HFFc6 (cell line): ENCODE measurements around the gene EFNB2. TPM values are rescaled to one million over a fixed set of nuclear protein-coding genes. Genes with fewer than 3 reads are reported as not detected.

ENCODE experiments used
- DNase-seq: peaks from one replicate; pipeline ENCODE4 v3.0.0-alpha.2; 2018
- H3K27ac Mint-ChIP-seq: 2 replicates; pipeline ENCODE4 v1.8.0; 2020; ENCODE audit warnings: mild to moderate bottlenecking, mixed read lengths
- H3K27me3 Mint-ChIP-seq: 2 replicates; pipeline ENCODE4 v1.8.0; 2021; ENCODE audit warnings: mild to moderate bottlenecking, moderate library complexity, mixed read lengths; ENCODE audit not compliant: insufficient read depth
- H3K36me3 Mint-ChIP-seq: 2 replicates; pipeline ENCODE4 v1.8.0; 2021; ENCODE audit warnings: low read depth, mixed read lengths
- H3K4me1 Mint-ChIP-seq: 2 replicates; pipeline ENCODE4 v1.8.0; 2020; ENCODE audit warnings: low read depth, mixed read lengths
- H3K4me3 Mint-ChIP-seq: 2 replicates; pipeline ENCODE4 v1.8.0; 2020; ENCODE audit warnings: mild to moderate bottlenecking, moderate library complexity, mixed read lengths
- H3K9me3 Mint-ChIP-seq: 2 replicates; pipeline ENCODE4 v1.8.0; 2020; ENCODE audit warnings: mild to moderate bottlenecking, mixed read lengths
- CTCF ChIP-seq: fragments of 200-600 bp; sonication (generic); IDR thresholded peaks from 2 replicates; pipeline ENCODE4 v1.5.0; 2021; ENCODE audit warnings: antibody characterized with exemption, mild to moderate bottlenecking
- total RNA-seq, 6 experiments: library from RNA; stranded (reverse); fragmentation: NEBNext Ultra II Directional; extraction: Animal tissue kit (Norgen Biotek cat#: 25700); gene quantifications; 2 replicates in 1 of 6; 3 replicates in 5 of 6; pipeline ENCODE4 v1.2.3, GENCODE V29; 2021

EFNB2 gene
- total RNA-seq, 6 experiments from 2014 or later = 8.1 to 32.5 (median 30.6) TPM

- Mint-ChIP-seq H3K27ac (no peak overlapping the region), H3K4me1 (no peaks in the 10 kb centered on the region), H3K9me3 (no peaks in the 10 kb centered on the region), H3K36me3 (peaks cover 7% of the 10 kb centered on the region; the same call in 1 of the 2 replicates), H3K4me3 (no peak overlapping the region), H3K27me3 (peaks cover 11% of the 10 kb centered on the region; the same call in 1 of the 2 replicates)
- no peak for TF ChIP-seq CTCF
- no peak for DNase-seq
These were observed 49.2 kb downstream of the EFNB2 start for GRCh38 chr13:106486287-106486686.

GRCh38 chr13:106484537-106485193, 50.8 kb downstream of the EFNB2 start:
- no peak for TF ChIP-seq CTCF
- no peak overlapping the region for H3K27ac Mint-ChIP-seq
- no peaks in the 10 kb centered on the region for H3K9me3 Mint-ChIP-seq
- no peak overlapping the region for H3K4me3 Mint-ChIP-seq
- no peak for DNase-seq
- no peaks in the 10 kb centered on the region for H3K4me1 Mint-ChIP-seq
- H3K27me3 Mint-ChIP-seq = peaks cover 11% of the 10 kb centered on the region; the same call in 1 of the 2 replicates
- H3K36me3 Mint-ChIP-seq = no peaks in the 10 kb centered on the region; the same call in 1 of the 2 replicates

GRCh38 chr13:106484084-106484483, 51.4 kb downstream of the EFNB2 start:
- TF ChIP-seq CTCF = no peak
- H3K9me3 Mint-ChIP-seq = no peaks in the 10 kb centered on the region
- peaks cover 11% of the 10 kb centered on the region; the same call in 1 of the 2 replicates for H3K27me3 Mint-ChIP-seq
- no peaks in the 10 kb centered on the region for H3K36me3 Mint-ChIP-seq
- H3K27ac Mint-ChIP-seq = no peak overlapping the region
- H3K4me1 Mint-ChIP-seq = no peaks in the 10 kb centered on the region
- DNase-seq = no peak
- no peak overlapping the region for H3K4me3 Mint-ChIP-seq

- Mint-ChIP-seq H3K9me3 (no peaks in the 10 kb centered on the region), H3K36me3 (no peaks in the 10 kb centered on the region), H3K4me3 (no peak overlapping the region), H3K27ac (no peak overlapping the region), H3K4me1 (no peaks in the 10 kb centered on the region), H3K27me3 (peaks cover 10% of the 10 kb centered on the region; the same call in 1 of the 2 replicates)
- no peak for TF ChIP-seq CTCF
- no peak for DNase-seq
These were observed 53.5 kb downstream of the EFNB2 start for GRCh38 chr13:106481919-106482318.

GRCh38 chr13:106480351-106480910, 55.0 kb downstream of the EFNB2 start:
- H3K9me3 Mint-ChIP-seq = no peaks in the 10 kb centered on the region
- no peaks in the 10 kb centered on the region for H3K36me3 Mint-ChIP-seq
- H3K4me3 Mint-ChIP-seq = no peak overlapping the region
- H3K27me3 Mint-ChIP-seq = peaks cover 6% of the 10 kb centered on the region; the same call in 1 of the 2 replicates
- no peak overlapping the region for H3K27ac Mint-ChIP-seq
- no peak for TF ChIP-seq CTCF
- DNase-seq = no peak
- no peaks in the 10 kb centered on the region for H3K4me1 Mint-ChIP-seq
